H1 (cell line): ENCODE results near the gene LOXL4. TPM values are rescaled to one million over a fixed set of nuclear protein-coding genes. Genes with fewer than 3 reads are reported as not detected.
"Not testable (repeated sequence)": the region's sequence is repeated elsewhere in the genome, so short reads cannot be mapped to it uniquely, and the experiment has no call there.

Experiments used
- CTCF ChIA-PET: fragments of 300-600 bp; sonication (Branson Sonifier 250); formaldehyde crosslinking; loops from one replicate; lab custom pipeline; 2021; ENCODE audit not compliant: partially characterized antibody; lab: Charles Lee
- POLR2A ChIA-PET: fragments of 300-600 bp; sonication (Branson Sonifier 250); formaldehyde crosslinking; loops from one replicate; lab custom pipeline; 2021; ENCODE audit warnings: inconsistent platforms; ENCODE audit not compliant: partially characterized antibody; lab: Charles Lee
- DNase-seq, 2 experiments: peaks; one replicate each; pipeline versions ENCODE4 v3.0.0 to v3.0.0-alpha.2; 2010 to 2022; ENCODE audit warnings: low spot score in 2 of 2, low read depth in 1 of 2, mixed read lengths in 1 of 2
- FAIRE-seq: peaks from 2 replicates; lab custom pipeline; 2011; peaks lifted over from hg19 to GRCh38; lab: Jason Lieb, UNC
- H2AFZ ChIP-seq: 2 replicates; pipeline ENCODE4 v1.8.1; 2012; ENCODE audit warnings: low read length, inconsistent platforms
- H2AK5ac ChIP-seq: 2 replicates; pipeline ENCODE4 v1.6.1; 2013; ENCODE audit warnings: low read depth, low read length
- H2BK120ac ChIP-seq: replicated peaks from 2 replicates; pipeline ENCODE3; 2013; ENCODE audit warnings: low read depth, low read length, inconsistent platforms
- H2BK12ac ChIP-seq: 2 replicates; pipeline ENCODE4 v1.6.1; 2013; ENCODE audit warnings: low read depth, low read length
- H2BK15ac ChIP-seq: 2 replicates; pipeline ENCODE4 v1.6.1; 2013; ENCODE audit warnings: low read length
- H2BK20ac ChIP-seq: 2 replicates; pipeline ENCODE4 v1.6.1; 2013; ENCODE audit warnings: low read length
- H2BK5ac ChIP-seq: 2 replicates; pipeline ENCODE4 v1.6.1; 2013; ENCODE audit warnings: low read depth, low read length
- H3K14ac ChIP-seq: 2 replicates; pipeline ENCODE4 v1.6.1; 2013; ENCODE audit warnings: inconsistent platforms; ENCODE audit not compliant: insufficient read length
- H3K18ac ChIP-seq: 2 replicates; pipeline ENCODE4 v1.6.1; 2013; ENCODE audit warnings: low read length; ENCODE audit errors: extremely low read depth
- H3K23ac ChIP-seq: 2 replicates; pipeline ENCODE4 v1.6.1; 2013; ENCODE audit warnings: inconsistent platforms; ENCODE audit not compliant: insufficient read length
- H3K23me2 ChIP-seq: 2 replicates; pipeline ENCODE4 v1.6.1; 2013; ENCODE audit warnings: low read depth, low read length
- H3K27ac ChIP-seq: 2 replicates; pipeline ENCODE4 v1.6.1; 2011; ENCODE audit warnings: low read depth, low read length, inconsistent platforms
- H3K27me3 ChIP-seq, 4 experiments: replicated peaks in 1 of 4; 1 replicate in 1 of 4; 2 replicates in 3 of 4; pipeline versions ENCODE4 v1.6.1 to v1.8.1; 2011 to 2013; ENCODE audit warnings: low read length in 3 of 4, mild to moderate bottlenecking in 3 of 4, inconsistent platforms in 2 of 4, mixed read lengths in 2 of 4, moderate library complexity in 1 of 4; ENCODE audit not compliant: control insufficient read depth in 3 of 4, insufficient read depth in 3 of 4; ENCODE audit errors: extremely low read depth in 1 of 4
- H3K36me3 ChIP-seq, 4 experiments: 2 replicates each; pipeline versions ENCODE4 v1.6.1 to v1.8.1; 2011 to 2013; ENCODE audit warnings: mild to moderate bottlenecking in 4 of 4, low read length in 3 of 4, moderate library complexity in 2 of 4, control low read depth in 1 of 4, inconsistent platforms in 1 of 4; ENCODE audit not compliant: insufficient read depth in 4 of 4, control insufficient read depth in 2 of 4
- H3K4ac ChIP-seq: replicated peaks from 2 replicates; pipeline ENCODE3; 2013; ENCODE audit warnings: low read length, low read depth, mixed read lengths, inconsistent platforms; ENCODE audit not compliant: insufficient read length
- H3K4me1 ChIP-seq, 4 experiments: replicated peaks in 1 of 4; 1 replicate in 1 of 4; 2 replicates in 3 of 4; pipeline versions ENCODE4 v1.6.1 to v1.8.1; 2011 to 2013; ENCODE audit warnings: low read length in 3 of 4, inconsistent platforms in 2 of 4, mixed read lengths in 1 of 4; ENCODE audit not compliant: insufficient read depth in 4 of 4, control insufficient read depth in 3 of 4
- H3K4me2 ChIP-seq, 2 experiments: 2 replicates each; pipeline versions ENCODE4 v1.6.1 to v1.8.1; 2011 to 2013; ENCODE audit warnings: low read depth in 2 of 2, low read length in 2 of 2, control low read depth in 1 of 2, inconsistent platforms in 1 of 2, mild to moderate bottlenecking in 1 of 2; ENCODE audit not compliant: insufficient read depth in 1 of 2
- H3K4me3 ChIP-seq, 4 experiments: fragments of 200-600, 300-600 bp in 1 of 4; sonication (generic), shearing (Covaris generic), sonication (Bioruptor Twin) in 1 of 4; 2 replicates each; pipeline versions ENCODE4 v1.5.1 to v1.8.1; 2011 to 2016; ENCODE audit warnings: low read length in 4 of 4, low read depth in 3 of 4, control low read depth in 2 of 4, inconsistent platforms in 2 of 4, mild to moderate bottlenecking in 2 of 4, mixed read lengths in 1 of 4, moderate library complexity in 1 of 4; ENCODE audit not compliant: insufficient read depth in 2 of 4; ENCODE audit errors: extremely low read depth in 1 of 4
- H3K56ac ChIP-seq: replicated peaks from 2 replicates; pipeline ENCODE3; 2013; ENCODE audit warnings: low read depth, mild to moderate bottlenecking, mixed read lengths, low read length, inconsistent platforms; ENCODE audit not compliant: insufficient read length
- H3K79me1 ChIP-seq: 2 replicates; pipeline ENCODE4 v1.6.1; 2013; ENCODE audit warnings: low read depth, low read length, control low read depth
- H3K79me2 ChIP-seq, 2 experiments: 2 replicates each; pipeline versions ENCODE4 v1.6.1 to v1.8.1; 2012 to 2013; ENCODE audit warnings: low read length in 2 of 2, mild to moderate bottlenecking in 2 of 2, inconsistent platforms in 1 of 2; ENCODE audit not compliant: insufficient read depth in 2 of 2, control insufficient read depth in 1 of 2
- H3K9ac ChIP-seq, 4 experiments: replicated peaks in 1 of 4; 1 replicate in 1 of 4; 2 replicates in 3 of 4; pipeline versions ENCODE4 v1.6.1 to v1.8.1; 2011 to 2013; ENCODE audit warnings: low read depth in 3 of 4, low read length in 3 of 4, control low read depth in 2 of 4, mild to moderate bottlenecking in 2 of 4, moderate library complexity in 2 of 4, inconsistent platforms in 1 of 4; ENCODE audit errors: extremely low read depth in 1 of 4
- H3K9me3 ChIP-seq, 2 experiments: 2 replicates each; pipeline versions ENCODE4 v1.6.1 to v1.8.1; 2012 to 2013; ENCODE audit warnings: mild to moderate bottlenecking in 2 of 2, moderate library complexity in 2 of 2, control low read depth in 1 of 2, inconsistent platforms in 1 of 2, low read depth in 1 of 2, low read length in 1 of 2, mixed read lengths in 1 of 2; ENCODE audit not compliant: insufficient read depth in 2 of 2
- H4K20me1 ChIP-seq, 2 experiments: replicated peaks in 1 of 2; 2 replicates each; pipeline versions ENCODE3 to v1.8.1; 2011 to 2013; ENCODE audit warnings: inconsistent platforms in 2 of 2, low read length in 2 of 2, mild to moderate bottlenecking in 1 of 2; ENCODE audit not compliant: insufficient read depth in 2 of 2, control insufficient read depth in 1 of 2
- H4K5ac ChIP-seq: 2 replicates; pipeline ENCODE4 v1.6.1; 2013; ENCODE audit warnings: low read length, low read depth, mixed read lengths, inconsistent platforms; ENCODE audit not compliant: insufficient read length
- H4K8ac ChIP-seq: 2 replicates; pipeline ENCODE4 v1.8.0; 2013; ENCODE audit warnings: mild to moderate bottlenecking, moderate library complexity, low read length, inconsistent platforms; ENCODE audit not compliant: insufficient read depth; ENCODE audit errors: extremely low read depth
- H4K91ac ChIP-seq: replicated peaks from 2 replicates; pipeline ENCODE3; 2013; ENCODE audit warnings: low read length, mixed read lengths, inconsistent platforms; ENCODE audit not compliant: insufficient read length
- EP300 ChIP-seq, 2 experiments: IDR thresholded peaks; 1 replicate in 1 of 2; 2 replicates in 1 of 2; pipeline ENCODE4 v1.6.1; 2011 to 2012; ENCODE audit warnings: low read depth in 2 of 2, low read length in 2 of 2, mild to moderate bottlenecking in 2 of 2, borderline replicate concordance in 1 of 2, inconsistent platforms in 1 of 2, moderate library complexity in 1 of 2
- KDM5A ChIP-seq: fragments of 200-600 bp; IDR thresholded peaks from 2 replicates; pipeline ENCODE4 v1.7.1; 2012; ENCODE audit warnings: mild to moderate bottlenecking, low read length, inconsistent platforms, mixed read lengths
- RAD21 ChIP-seq, 2 experiments: IDR thresholded peaks in 1 of 2; conservative IDR thresholded peaks in 1 of 2; 2 replicates each; pipeline ENCODE4 v1.6.1; 2011; ENCODE audit warnings: low read depth in 2 of 2, low read length in 2 of 2, improper control_type of control experiment in 1 of 2, inconsistent platforms in 1 of 2, mild to moderate bottlenecking in 1 of 2, moderate library complexity in 1 of 2
- TBP ChIP-seq: IDR thresholded peaks from 2 replicates; pipeline ENCODE4 v1.6.1; 2011; ENCODE audit warnings: low read depth, low read length, improper control_type of control experiment
- WGBS, 2 experiments: shearing (Covaris generic) in 1 of 2; methylation state at CpG; one replicate each; pipeline versions ENCODE4 v1.1.6 to v1.1.7; 2013 to 2015; ENCODE audit warnings: low lambda C conversion rate in 2 of 2, mixed read lengths in 2 of 2, inconsistent platforms in 1 of 2, low coverage in 1 of 2, missing lambda C conversion rate in 1 of 2; ENCODE audit not compliant: insufficient replicate concordance in 2 of 2, insufficient coverage in 1 of 2, insufficient read length in 1 of 2; ENCODE audit errors: extremely low coverage in 1 of 2, missing lambda C conversion rate in 1 of 2; 5-methylcytosine and 5-hydroxymethylcytosine counted together
- polyA plus RNA-seq, 7 experiments: library from polyadenylated mRNA; depleted of rRNA in 3 of 7; stranded (reverse) in 5 of 7; unstranded in 2 of 7; fragments of >200 nt in 5 of 7; fragments of 200-250 nt in 2 of 7; gene quantifications; 1 replicate in 5 of 7; 2 replicates in 1 of 7; 4 replicates in 1 of 7; pipeline versions ENCODE4 v1.2.1 to v1.2.3, GENCODE V29; 2011 to 2013; ENCODE audit warnings: missing spikeins in 2 of 7, mixed read lengths in 2 of 7
- total RNA-seq: library from RNA; stranded (reverse); fragmentation: NEBNext Ultra II Directional; extraction: Animal tissue kit (Norgen Biotek cat#: 25700); gene quantifications from 2 replicates; pipeline ENCODE4 v1.2.1, GENCODE V29; 2021

Gene LOXL4
- total and polyA plus RNA-seq, 2 of the 8 experiments (the other 6 are each of a cell fraction or from before 2014, with no cell fraction given): 0.13 to 0.27 TPM

DNA sequence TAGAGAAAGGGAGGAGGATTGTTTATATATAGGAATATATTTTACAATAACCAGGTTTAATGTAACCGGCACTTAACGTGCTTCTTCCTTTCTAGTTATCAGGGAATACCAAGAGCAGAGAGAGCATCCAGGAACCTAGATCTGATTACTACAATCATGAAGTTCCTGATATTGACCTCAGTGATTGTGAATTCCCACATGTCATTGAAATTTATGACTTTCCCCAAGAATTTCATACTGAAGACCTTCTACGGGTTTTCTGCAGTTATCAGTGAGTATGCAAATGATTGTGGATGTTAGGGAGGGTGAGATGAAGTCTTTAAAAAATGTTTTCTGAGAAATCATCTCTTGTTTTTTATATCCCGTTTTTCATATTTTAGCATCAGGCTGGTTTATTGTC lies 36.6 kb downstream of the LOXL4 start (continued):
- no peak for TF ChIP-seq KDM5A
- TF ChIP-seq RAD21 (IDR thresholded peaks at IDR 0.05 in 1 of 2, conservative IDR thresholded peaks at IDR 0.05 in 1 of 2; ENCODE audit: low read depth in 2 of 2, low read length in 2 of 2): no peak
- TF ChIP-seq TBP: no peak
- no peak for TF ChIP-seq EP300 (IDR thresholded peaks at IDR 0.05; ENCODE audit: borderline replicate concordance in 1 of 2, low read depth in 2 of 2, low read length in 2 of 2)
- TF ChIP-seq, all 59 proteins: peak for 0

DNA sequence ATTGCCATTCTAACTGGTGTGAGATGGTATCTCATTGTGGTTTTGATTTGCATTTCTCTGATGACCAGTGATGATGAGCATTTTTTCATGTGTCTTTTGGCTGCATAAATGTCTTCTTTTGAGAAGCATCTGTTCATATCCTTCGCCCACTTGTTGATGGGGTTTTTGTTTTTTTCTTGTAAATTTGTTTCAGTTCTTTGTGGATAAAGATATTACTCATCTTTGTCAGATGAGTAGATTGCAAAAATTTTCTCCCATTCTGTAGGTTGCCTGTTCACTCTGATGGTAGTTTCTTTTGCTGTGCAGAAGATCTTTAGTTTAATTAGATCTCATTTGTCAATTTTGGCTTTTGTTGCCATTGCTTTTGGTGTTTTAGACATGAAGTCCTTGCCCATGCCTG lies 39.7 kb downstream of the LOXL4 start:
- CTCF ChIA-PET, H3K4ac ChIP-seq, H2BK120ac ChIP-seq, H3K9ac ChIP-seq, H3K23me2 ChIP-seq, H3K36me3 ChIP-seq, H3K14ac ChIP-seq, H2BK5ac ChIP-seq, H3K23ac ChIP-seq, H3K56ac ChIP-seq, FAIRE-seq, H4K8ac ChIP-seq, POLR2A ChIA-PET, H3K4me2 ChIP-seq, H2BK12ac ChIP-seq, H2AK5ac ChIP-seq, H3K9me3 ChIP-seq, H2BK15ac ChIP-seq, H3K79me2 ChIP-seq, H3K18ac ChIP-seq, H3K79me1 ChIP-seq, DNase-seq, H3K27me3 ChIP-seq, H4K5ac ChIP-seq, H3K4me3 ChIP-seq, H2AFZ ChIP-seq, H4K91ac ChIP-seq, H3K27ac ChIP-seq, H2BK20ac ChIP-seq, H3K4me1 ChIP-seq, H4K20me1 ChIP-seq: not testable (repeated sequence)
- WGBS, 2 experiments: 90% methylated on average over 1 of the region's 1 CpG; no CpG with 5 or more reads in 1 of the 2 experiments
